ENCODE measurements around the gene SSR3. TPM values are rescaled to one million over a fixed set of nuclear protein-coding genes. Genes with fewer than 3 reads are reported as not detected.

Gene SSR3
- 129 and 135 TPM in 2 replicates for total RNA-seq
- long read RNA-seq, transcript SSR3-201 (5 exons, 3,716 nt) = major isoform, 252 of 283 reads
- long read RNA-seq, transcript SSR3-204 (4 exons, 873 nt) = minor isoform, 11 of 283 reads
- long read RNA-seq, partial matches to known transcripts = 1 of 283 reads
- long read RNA-seq, other reads (novel, unspliced or antisense) = 13 of 283 reads

DNA sequence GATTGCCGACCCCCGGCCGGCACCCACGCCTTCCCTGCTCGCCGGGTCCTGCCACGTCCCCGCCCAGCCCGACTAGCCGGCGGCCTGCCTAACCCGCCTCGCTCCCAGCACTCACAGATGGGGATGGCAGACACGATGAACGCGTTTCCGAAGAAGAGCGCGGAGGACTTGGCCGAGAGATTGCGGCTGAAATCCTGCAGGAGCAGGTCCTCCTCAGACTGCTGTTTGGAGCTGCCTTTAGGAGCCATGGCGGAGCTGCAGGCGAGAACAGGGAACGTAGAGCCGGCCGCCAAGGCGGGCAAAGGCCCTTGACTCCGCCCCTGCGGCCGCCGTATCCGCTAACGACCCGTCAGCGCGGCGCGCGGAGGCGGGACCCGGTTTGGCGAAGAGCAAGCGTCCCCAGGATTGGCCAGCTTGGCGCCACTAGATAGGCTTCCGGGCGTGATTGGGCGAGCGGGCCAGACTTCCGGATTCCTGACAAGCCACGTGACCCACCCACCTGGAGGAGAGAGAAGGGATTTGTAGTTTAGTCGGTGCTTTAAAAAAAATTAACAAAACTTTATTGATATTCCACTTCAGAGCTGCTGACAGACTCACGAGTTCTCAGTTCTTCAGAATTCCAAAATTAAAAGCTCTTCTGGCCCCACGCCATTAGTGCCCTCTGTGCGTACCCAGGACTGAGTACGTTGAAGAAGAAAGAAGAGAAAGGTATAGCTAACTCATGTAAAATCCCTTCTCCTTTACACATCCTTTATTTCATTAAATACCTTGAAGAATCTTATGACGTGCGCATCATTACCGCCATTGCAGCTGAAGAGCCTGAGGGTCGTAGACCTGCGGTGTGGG, at the start of gene SSR3:
Gene SSR3, minus strand, starts transcription at position 276 of the 846 bp plus-strand sequence. Its CDS starts 28 bp downstream, at position 248.
- H3K4me1 Mint-ChIP-seq (ENCODE audit: low read depth) = peaks cover 47% of the 10 kb centered on the region

DNA sequence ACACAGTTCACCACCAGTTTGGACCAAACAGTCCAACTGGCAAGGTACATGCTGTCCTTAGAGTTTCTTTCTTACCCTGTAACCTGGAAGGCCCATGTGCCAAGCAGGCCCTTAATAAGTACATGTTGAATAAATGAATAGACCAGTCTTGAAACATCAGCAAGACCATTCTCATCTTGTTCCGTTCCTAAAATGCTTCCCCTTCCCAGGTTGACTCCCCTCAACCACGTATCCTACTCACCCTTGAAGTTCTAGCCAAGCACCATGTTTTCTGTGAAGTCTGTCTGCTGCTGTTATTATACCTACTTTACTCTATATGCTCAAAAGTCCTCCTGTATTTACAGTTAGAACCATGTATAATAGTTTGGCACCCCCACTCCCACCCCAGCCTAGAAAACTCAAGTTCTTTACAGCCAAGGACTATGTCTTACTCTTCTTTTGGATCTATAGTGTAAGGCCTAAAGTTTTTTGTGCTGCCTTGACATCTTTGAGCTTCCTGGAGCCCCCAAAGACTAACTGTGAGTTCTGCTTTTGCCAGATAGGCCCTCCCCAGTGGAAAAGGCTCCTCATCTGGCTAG, 49.2 kb upstream of the SSR3 start:
- no peak overlapping the region for H3K4me3 Mint-ChIP-seq (ENCODE audit: low read depth)
- no peaks in the 10 kb centered on the region for H3K9me3 Mint-ChIP-seq (ENCODE audit: low read depth)
- H3K27me3 Mint-ChIP-seq = peaks cover 16% of the 10 kb centered on the region
- no peak overlapping the region for H3K27ac Mint-ChIP-seq
- DNase-seq (ENCODE audit: low spot score, unreplicated experiment) = no peak
- TF ChIP-seq, protein P1, sequence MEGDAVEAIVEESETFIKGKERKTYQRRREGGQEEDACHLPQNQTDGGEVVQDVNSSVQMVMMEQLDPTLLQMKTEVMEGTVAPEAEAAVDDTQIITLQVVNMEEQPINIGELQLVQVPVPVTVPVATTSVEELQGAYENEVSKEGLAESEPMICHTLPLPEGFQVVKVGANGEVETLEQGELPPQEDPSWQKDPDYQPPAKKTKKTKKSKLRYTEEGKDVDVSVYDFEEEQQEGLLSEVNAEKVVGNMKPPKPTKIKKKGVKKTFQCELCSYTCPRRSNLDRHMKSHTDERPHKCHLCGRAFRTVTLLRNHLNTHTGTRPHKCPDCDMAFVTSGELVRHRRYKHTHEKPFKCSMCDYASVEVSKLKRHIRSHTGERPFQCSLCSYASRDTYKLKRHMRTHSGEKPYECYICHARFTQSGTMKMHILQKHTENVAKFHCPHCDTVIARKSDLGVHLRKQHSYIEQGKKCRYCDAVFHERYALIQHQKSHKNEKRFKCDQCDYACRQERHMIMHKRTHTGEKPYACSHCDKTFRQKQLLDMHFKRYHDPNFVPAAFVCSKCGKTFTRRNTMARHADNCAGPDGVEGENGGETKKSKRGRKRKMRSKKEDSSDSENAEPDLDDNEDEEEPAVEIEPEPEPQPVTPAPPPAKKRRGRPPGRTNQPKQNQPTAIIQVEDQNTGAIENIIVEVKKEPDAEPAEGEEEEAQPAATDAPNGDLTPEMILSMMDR (IDR thresholded peaks at IDR 0.05; ENCODE audit: unreplicated experiment) = no peak
- no peaks in the 10 kb centered on the region for H3K36me3 Mint-ChIP-seq (ENCODE audit: insufficient read depth)
- H3K4me1 Mint-ChIP-seq (ENCODE audit: low read depth) = peaks cover 19% of the 10 kb centered on the region

More for the DNA sequence above, at the start of gene SSR3:
- H3K4me3 Mint-ChIP-seq (ENCODE audit: low read depth) = peak within 1 kb of the TSS; percentile 98
- H3K9me3 Mint-ChIP-seq (ENCODE audit: low read depth) = no peaks in the 10 kb centered on the region
- H3K27me3 Mint-ChIP-seq = no peaks in the 10 kb centered on the region
- peak; percentile 98 for DNase-seq (ENCODE audit: low spot score, unreplicated experiment)
- TF ChIP-seq, protein P1 (IDR thresholded peaks at IDR 0.05; ENCODE audit: unreplicated experiment) = peak; percentile 35
- peak within 1 kb of the TSS; percentile 97 for H3K27ac Mint-ChIP-seq
- peaks cover 23% of the 10 kb centered on the region for H3K36me3 Mint-ChIP-seq (ENCODE audit: insufficient read depth)

DNA sequence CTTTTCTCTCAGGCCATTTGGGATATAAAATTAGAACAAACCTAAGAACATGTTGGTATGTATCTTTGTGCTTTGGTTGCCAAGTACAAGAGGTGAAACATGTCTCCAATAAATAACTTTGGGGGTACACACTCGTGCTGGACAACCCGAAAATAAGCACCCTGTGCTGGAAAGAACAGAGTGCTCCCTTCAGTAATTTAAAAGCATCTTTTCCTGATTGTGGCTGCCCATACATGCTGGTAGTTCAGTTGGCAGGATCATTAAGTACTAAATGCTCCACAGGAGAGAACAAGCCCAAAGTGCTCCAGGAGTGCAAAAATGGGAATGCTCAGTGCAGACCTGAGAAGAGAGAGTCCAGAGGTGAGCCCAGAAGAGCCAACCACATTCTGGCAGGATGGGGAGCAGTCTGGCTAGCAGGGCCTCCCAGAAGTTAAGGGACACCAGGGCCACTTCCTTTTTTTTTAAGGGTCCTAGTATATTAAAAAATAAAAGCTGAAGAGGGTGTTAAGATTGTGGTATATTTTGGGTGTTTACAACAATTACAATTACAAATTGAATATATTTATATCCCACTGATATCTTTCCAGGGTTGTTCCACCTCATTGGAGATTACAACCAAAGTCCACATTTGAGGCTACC, 48.6 kb upstream of the SSR3 start:
- no peaks in the 10 kb centered on the region for H3K9me3 Mint-ChIP-seq (ENCODE audit: low read depth)
- no peak for DNase-seq (ENCODE audit: low spot score, unreplicated experiment)
- peaks cover 11% of the 10 kb centered on the region for H3K27me3 Mint-ChIP-seq
- no peak overlapping the region for H3K4me3 Mint-ChIP-seq (ENCODE audit: low read depth)
- TF ChIP-seq, protein P1 (IDR thresholded peaks at IDR 0.05; ENCODE audit: unreplicated experiment) = no peak
- no peaks in the 10 kb centered on the region for H3K36me3 Mint-ChIP-seq (ENCODE audit: insufficient read depth)
- H3K4me1 Mint-ChIP-seq (ENCODE audit: low read depth) = peaks cover 19% of the 10 kb centered on the region
- H3K27ac Mint-ChIP-seq = no peak overlapping the region

DNA sequence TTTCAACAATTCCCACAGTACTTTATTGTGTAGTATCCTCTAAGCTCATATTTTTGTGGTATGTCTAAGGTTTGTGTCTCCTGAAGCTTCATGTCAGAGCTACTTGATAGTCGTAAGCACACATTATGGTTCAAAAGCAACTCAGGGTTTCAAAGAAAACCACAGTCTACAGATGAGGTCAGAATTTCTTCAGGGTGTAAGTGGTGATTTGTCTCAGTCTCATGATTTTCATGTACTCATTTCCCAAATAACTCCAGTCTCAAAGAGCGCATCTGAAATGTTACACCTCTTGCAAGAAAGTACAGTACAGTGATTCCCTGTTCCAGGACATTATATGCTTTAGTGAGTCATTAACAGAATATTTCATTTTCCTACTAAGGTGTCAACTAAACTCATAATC, 47.5 kb upstream of the SSR3 start:
- Mint-ChIP-seq H3K4me1 (ENCODE audit: low read depth) (peaks cover 19% of the 10 kb centered on the region), H3K27ac (no peak overlapping the region), H3K36me3 (ENCODE audit: insufficient read depth) (no peaks in the 10 kb centered on the region), H3K4me3 (ENCODE audit: low read depth) (no peak overlapping the region), H3K9me3 (ENCODE audit: low read depth) (no peaks in the 10 kb centered on the region), H3K27me3 (peaks cover under 1% of the 10 kb centered on the region)
- DNase-seq (ENCODE audit: low spot score, unreplicated experiment) = no peak
- TF ChIP-seq, protein P1 (IDR thresholded peaks at IDR 0.05; ENCODE audit: unreplicated experiment) = no peak

DNA sequence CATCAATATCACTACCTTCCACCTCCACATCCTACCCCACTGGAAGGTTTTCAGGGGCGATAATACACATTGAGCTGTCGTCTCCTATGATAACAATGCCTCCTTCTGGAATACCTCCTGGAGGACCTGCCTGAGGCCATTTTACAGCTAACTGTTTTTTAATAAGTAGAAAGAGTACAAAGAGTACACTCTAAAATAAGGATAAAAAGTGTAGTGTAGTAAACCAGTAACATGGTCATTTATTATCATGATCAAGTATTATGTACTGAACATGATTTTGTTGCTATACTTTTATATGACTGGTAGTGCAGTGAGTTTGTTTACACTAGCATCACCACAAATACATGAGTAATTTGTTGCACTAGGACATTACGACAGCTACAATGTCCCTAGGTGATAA, 46.6 kb upstream of the SSR3 start:
- Mint-ChIP-seq H3K4me1 (ENCODE audit: low read depth) (peaks cover 19% of the 10 kb centered on the region), H3K4me3 (ENCODE audit: low read depth) (no peak overlapping the region), H3K27me3 (no peaks in the 10 kb centered on the region), H3K27ac (no peak overlapping the region), H3K9me3 (ENCODE audit: low read depth) (no peaks in the 10 kb centered on the region), H3K36me3 (ENCODE audit: insufficient read depth) (no peaks in the 10 kb centered on the region)
- no peak for DNase-seq (ENCODE audit: low spot score, unreplicated experiment)
- TF ChIP-seq, protein P1 (IDR thresholded peaks at IDR 0.05; ENCODE audit: unreplicated experiment) = no peak

All from progenitor cell of endocrine pancreas (in vitro differentiated cells).